ENCODE measurements around the gene PRKCE. TPM values are rescaled to one million over a fixed set of nuclear protein-coding genes. Genes with fewer than 3 reads are reported as not detected.

PRKCE gene
- total RNA-seq, 1 experiment from 2014 or later, result 4.4 TPM

DNA sequence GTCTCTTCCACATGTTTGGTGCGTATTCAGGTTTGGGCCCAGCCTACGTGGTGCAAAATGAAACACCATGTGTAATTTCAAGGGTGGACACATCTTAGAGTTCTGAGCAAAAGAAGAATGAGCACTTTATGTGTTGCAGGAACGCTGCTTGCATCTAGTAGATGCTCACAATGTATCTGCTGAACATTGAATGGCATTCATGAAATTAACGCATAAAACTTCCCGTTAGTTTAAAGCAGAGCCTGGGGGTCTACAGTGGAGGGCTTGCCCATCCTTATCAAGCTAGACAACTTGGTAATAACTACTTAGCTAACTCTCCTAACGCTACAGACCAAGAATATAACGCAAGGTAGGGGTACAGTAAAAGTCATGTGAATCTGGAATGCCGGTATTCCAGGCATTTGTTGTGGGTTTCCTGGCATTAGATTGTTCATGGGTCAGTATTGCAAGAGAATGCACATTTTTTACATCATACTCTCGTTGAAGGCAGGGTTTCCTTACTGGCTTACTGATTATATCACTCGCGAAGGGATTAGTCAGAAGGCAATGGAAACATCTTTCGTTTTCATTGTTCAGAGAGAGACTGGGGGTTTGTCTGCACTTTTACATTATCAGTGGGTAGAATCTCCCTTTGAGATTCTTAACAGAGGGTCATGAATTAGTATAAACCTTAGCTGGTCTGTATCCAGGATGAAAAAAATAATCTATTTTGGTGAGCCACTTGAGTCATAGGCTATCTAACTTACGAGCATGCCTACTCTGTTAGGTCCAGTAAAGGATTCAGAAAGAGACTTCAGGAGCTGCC, 416.2 kb downstream of the PRKCE start:
- Mint-ChIP-seq H3K36me3 (ENCODE audit: insufficient read depth, unreplicated experiment) (no peaks in the 10 kb centered on the region), H3K27me3 (ENCODE audit: insufficient read depth, unreplicated experiment) (no peaks in the 10 kb centered on the region), H3K4me1 (ENCODE audit: low read depth, unreplicated experiment) (peaks cover 46% of the 10 kb centered on the region), H3K4me3 (ENCODE audit: unreplicated experiment) (peak overlapping the region; percentile 45), H3K9me3 (ENCODE audit: unreplicated experiment) (no peaks in the 10 kb centered on the region), H3K27ac (ENCODE audit: unreplicated experiment) (peak overlapping the region; percentile 85)
- H3K4me3 ChIP-seq (ENCODE audit: low read depth, low read length), result no peak overlapping the region
- TF ChIP-seq CTCF (IDR thresholded peaks at IDR 0.05; ENCODE audit: insufficient read depth in 1 of 2, low read depth in 1 of 2, low read length in 1 of 2, severe bottlenecking in 1 of 2, unreplicated experiment in 1 of 2), result no peak
- no peaks in the 10 kb centered on the region for H3K36me3 ChIP-seq (ENCODE audit: control insufficient read depth, insufficient read depth, low read length)
- no peaks in the 10 kb centered on the region for H3K27me3 ChIP-seq (replicated peaks; ENCODE audit: control insufficient read depth, insufficient read depth, low read length)
- H3K4me1 ChIP-seq, result peaks cover 36% of the 10 kb centered on the region
- DNase-seq, result peak in 1 of 2 experiments; percentile 72
- no peaks in the 10 kb centered on the region for H3K9me3 ChIP-seq
- CTCF ChIA-PET, result interaction anchor here (0.6 kb wide), 1 partner anchor 229 kb away, joined by 4 read pairs; the partner anchor contains the start of gene EPAS1
- BruUV-seq (replicated peaks), result no TSS peak
- intact Hi-C loops (cut with micrococcal nuclease; ENCODE audit: unreplicated experiment), result no loop called here
- POLR2A ChIA-PET, result interaction anchor here (0.7 kb wide), 1 partner anchor 294 kb away, joined by 3 read pairs; no protein-coding TSS in a partner anchor

- H3K27me3 ChIP-seq (replicated peaks; ENCODE audit: control insufficient read depth, insufficient read depth, low read length), result no peaks in the 10 kb centered on the region
- no peaks in the 10 kb centered on the region for H3K36me3 ChIP-seq (ENCODE audit: control insufficient read depth, insufficient read depth, low read length)
- no peak overlapping the region for H3K4me3 ChIP-seq (ENCODE audit: low read depth, low read length)
- H3K4me1 ChIP-seq, result peaks cover 43% of the 10 kb centered on the region
- DNase-seq, result no peak
- Mint-ChIP-seq H3K4me3 (ENCODE audit: unreplicated experiment) (no peak overlapping the region), H3K4me1 (ENCODE audit: low read depth, unreplicated experiment) (peaks cover 47% of the 10 kb centered on the region), H3K9me3 (ENCODE audit: unreplicated experiment) (no peaks in the 10 kb centered on the region), H3K36me3 (ENCODE audit: insufficient read depth, unreplicated experiment) (no peaks in the 10 kb centered on the region), H3K27ac (ENCODE audit: unreplicated experiment) (peak overlapping the region; percentile 85), H3K27me3 (ENCODE audit: insufficient read depth, unreplicated experiment) (no peaks in the 10 kb centered on the region)
- TF ChIP-seq CTCF (IDR thresholded peaks at IDR 0.05; ENCODE audit: insufficient read depth in 1 of 2, low read depth in 1 of 2, low read length in 1 of 2, severe bottlenecking in 1 of 2, unreplicated experiment in 1 of 2), result no peak
- ChIA-PET POLR2A (interaction anchor here (0.6 to 0.7 kb wide), 2 partner anchors 66 to 293 kb away, joined by 3 read pairs; no protein-coding TSS in a partner anchor), CTCF (interaction anchor here (0.6 kb wide), 1 partner anchor 228 kb away, joined by 4 read pairs; the partner anchor contains the start of gene EPAS1)
- no TSS peak for BruUV-seq (replicated peaks)
- intact Hi-C loops (cut with micrococcal nuclease; ENCODE audit: unreplicated experiment), result no loop called here
- H3K9me3 ChIP-seq, result no peaks in the 10 kb centered on the region
These were observed 417.2 kb downstream of the PRKCE start for GRCh38 chr2:46068636-46069035.

DNA sequence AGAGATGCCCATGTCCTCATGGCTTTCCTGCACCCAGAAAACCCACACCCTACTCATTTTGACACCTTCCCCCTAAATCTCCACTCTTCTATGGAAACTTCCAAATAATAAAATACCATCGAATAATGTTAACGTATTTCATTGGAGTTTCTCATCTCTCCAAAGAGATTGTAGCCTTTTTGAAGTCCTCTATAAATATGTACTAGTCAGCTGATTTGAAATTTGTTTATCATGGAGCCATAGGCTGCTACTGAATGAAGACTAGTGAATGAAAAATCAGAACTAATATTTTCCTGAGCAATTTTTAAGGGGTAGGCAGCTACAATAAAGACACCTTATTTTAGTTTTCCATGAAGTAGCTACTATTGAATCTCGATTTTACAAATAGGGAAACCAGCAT, 419.6 kb downstream of the PRKCE start:
- Histone ChIP-seq H3K4me3 (ENCODE audit: low read depth, low read length) (no peak overlapping the region), H3K4me1 (peaks cover 29% of the 10 kb centered on the region), H3K36me3 (ENCODE audit: control insufficient read depth, insufficient read depth, low read length) (no peaks in the 10 kb centered on the region), H3K27me3 (replicated peaks; ENCODE audit: control insufficient read depth, insufficient read depth, low read length) (no peaks in the 10 kb centered on the region), H3K9me3 (no peaks in the 10 kb centered on the region)
- DNase-seq, result no peak
- Mint-ChIP-seq H3K27me3 (ENCODE audit: insufficient read depth, unreplicated experiment) (no peaks in the 10 kb centered on the region), H3K36me3 (ENCODE audit: insufficient read depth, unreplicated experiment) (no peaks in the 10 kb centered on the region), H3K4me3 (ENCODE audit: unreplicated experiment) (no peak overlapping the region), H3K27ac (ENCODE audit: unreplicated experiment) (no peak overlapping the region), H3K4me1 (ENCODE audit: low read depth, unreplicated experiment) (peaks cover 40% of the 10 kb centered on the region), H3K9me3 (ENCODE audit: unreplicated experiment) (no peaks in the 10 kb centered on the region)
- no peak for TF ChIP-seq CTCF (IDR thresholded peaks at IDR 0.05; ENCODE audit: insufficient read depth in 1 of 2, low read depth in 1 of 2, low read length in 1 of 2, severe bottlenecking in 1 of 2, unreplicated experiment in 1 of 2)
- ChIA-PET POLR2A (no interaction called here), CTCF (no interaction called here)
- no TSS peak for BruUV-seq (replicated peaks)
- intact Hi-C loops (cut with micrococcal nuclease; ENCODE audit: unreplicated experiment), result no loop called here

Measured in Caco-2 (cell line).